Measurements from ENCODE around the gene EHMT1.

Gene EHMT1

DNA sequence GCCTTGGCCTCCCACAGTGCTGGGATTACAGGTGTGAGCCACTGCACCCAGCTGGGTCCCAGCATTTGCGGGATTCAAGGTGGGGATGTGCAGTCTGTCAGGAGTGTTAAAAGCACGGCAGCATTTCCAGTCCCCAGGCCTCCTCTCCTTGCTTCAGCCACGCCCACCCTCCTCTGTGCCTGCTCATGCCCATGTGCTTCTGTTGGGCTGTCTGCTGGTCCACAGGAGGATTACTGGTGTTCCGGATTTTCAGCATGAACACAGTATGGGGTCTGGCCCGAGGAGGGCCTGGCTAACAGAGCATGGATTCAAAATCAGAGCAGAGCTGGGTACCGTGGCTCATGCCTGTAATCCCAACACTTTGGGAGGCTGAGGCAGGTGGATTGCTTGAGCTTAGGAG is 7.9 kb upstream of the EHMT1 start:
- H3K36me3 ChIP-seq (replicated peaks) = peaks cover 2% of the 10 kb centered on the region
- no peak overlapping the region for H3K4me3 ChIP-seq (ENCODE audit: low read depth, low read length)
- in situ Hi-C loops (cut with HindIII; ENCODE audit: low pct_ligation_motif_present, low sequenced_read_pairs) = no loop called here
- no peak overlapping the region for H3K27ac ChIP-seq
- no peaks in the 10 kb centered on the region for H3K27me3 ChIP-seq (replicated peaks)
- TF ChIP-seq, protein P1, sequence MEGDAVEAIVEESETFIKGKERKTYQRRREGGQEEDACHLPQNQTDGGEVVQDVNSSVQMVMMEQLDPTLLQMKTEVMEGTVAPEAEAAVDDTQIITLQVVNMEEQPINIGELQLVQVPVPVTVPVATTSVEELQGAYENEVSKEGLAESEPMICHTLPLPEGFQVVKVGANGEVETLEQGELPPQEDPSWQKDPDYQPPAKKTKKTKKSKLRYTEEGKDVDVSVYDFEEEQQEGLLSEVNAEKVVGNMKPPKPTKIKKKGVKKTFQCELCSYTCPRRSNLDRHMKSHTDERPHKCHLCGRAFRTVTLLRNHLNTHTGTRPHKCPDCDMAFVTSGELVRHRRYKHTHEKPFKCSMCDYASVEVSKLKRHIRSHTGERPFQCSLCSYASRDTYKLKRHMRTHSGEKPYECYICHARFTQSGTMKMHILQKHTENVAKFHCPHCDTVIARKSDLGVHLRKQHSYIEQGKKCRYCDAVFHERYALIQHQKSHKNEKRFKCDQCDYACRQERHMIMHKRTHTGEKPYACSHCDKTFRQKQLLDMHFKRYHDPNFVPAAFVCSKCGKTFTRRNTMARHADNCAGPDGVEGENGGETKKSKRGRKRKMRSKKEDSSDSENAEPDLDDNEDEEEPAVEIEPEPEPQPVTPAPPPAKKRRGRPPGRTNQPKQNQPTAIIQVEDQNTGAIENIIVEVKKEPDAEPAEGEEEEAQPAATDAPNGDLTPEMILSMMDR (IDR thresholded peaks at IDR 0.05; ENCODE audit: low read depth, low read length, missing control alignments) = no peak
- no peak for DNase-seq

DNA sequence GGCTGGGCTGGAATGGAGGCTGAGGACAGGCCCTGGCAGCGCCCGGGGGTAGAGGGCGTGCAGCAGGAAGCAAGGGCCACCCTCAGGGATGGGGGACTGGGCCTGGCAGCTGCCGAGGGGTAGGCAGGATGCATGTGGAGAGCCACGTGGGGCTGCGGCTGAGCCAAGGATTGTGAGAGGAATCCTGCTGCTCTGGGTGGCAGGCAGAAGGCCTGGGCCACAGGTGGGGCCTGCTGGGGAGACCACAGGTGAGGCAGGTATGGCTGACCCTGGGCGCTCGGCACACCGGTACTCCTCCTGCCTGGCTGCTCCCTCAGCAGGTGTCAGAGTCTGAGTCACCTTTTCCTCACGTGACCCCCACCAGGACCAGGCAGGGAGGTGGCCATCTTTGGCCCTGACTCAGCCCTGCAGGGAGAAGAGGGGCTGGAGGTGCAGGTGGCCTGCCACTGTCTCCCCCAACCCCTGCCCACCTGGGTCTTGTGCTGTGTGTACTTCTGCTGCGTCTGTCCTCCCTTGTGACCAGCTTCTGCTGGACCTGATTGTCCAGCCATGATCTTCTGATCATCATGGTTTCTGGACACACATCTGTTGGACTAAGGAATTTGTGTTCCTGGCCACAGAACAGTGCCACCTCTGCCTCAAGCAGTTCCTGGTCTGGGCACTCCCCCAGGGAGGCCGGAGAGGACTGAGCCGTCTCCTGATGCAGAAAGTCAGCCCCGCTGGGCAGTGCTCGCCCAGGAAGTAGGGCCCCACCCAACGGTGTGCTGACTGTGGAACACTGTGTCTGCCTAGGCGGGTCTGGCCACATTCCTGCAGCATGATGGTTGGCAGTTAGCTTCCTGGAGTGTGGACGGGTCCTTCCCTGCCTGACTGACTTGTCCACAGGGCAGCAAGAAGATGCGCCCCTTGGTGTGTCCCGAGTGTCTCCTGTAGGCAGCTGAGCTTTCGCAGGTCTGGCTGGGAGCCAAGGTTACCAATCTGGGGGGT is 6.9 kb upstream of the EHMT1 start:
- H3K36me3 ChIP-seq (replicated peaks) = peaks cover 2% of the 10 kb centered on the region
- no peaks in the 10 kb centered on the region for H3K27me3 ChIP-seq (replicated peaks)
- TF ChIP-seq, protein P1 (IDR thresholded peaks at IDR 0.05; ENCODE audit: low read depth, low read length, missing control alignments) = no peak
- H3K4me3 ChIP-seq (ENCODE audit: low read depth, low read length) = no peak overlapping the region
- peak; percentile 63 for DNase-seq
- in situ Hi-C loops (cut with HindIII; ENCODE audit: low pct_ligation_motif_present, low sequenced_read_pairs) = no loop called here
- H3K27ac ChIP-seq = peak overlapping the region; percentile 7

DNA sequence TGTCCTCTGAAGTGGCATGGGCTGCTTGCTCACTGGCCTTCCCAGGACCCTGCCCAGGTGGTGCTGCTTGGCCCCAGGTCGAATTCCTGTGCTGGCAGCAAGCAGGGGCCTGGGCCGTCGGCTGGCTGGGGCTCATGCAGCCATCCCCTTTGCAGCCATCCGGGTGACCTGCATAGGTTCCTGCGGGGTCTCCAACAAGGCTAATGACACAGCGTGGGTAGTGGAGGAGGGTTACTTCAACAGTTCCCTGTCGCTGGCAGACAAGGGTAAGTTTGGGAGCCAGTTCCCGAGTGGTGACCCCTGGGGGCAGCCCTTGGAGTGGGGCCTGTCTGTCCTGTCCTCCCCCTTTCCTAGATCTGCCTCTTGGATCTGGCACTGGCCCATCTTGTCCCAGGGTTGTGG is 6.1 kb upstream of the EHMT1 start:
- TF ChIP-seq, protein P1 (IDR thresholded peaks at IDR 0.05; ENCODE audit: low read depth, low read length, missing control alignments) = no peak
- H3K27me3 ChIP-seq (replicated peaks) = no peaks in the 10 kb centered on the region
- no peak overlapping the region for H3K4me3 ChIP-seq (ENCODE audit: low read depth, low read length)
- DNase-seq = no peak
- in situ Hi-C loops (cut with HindIII; ENCODE audit: low pct_ligation_motif_present, low sequenced_read_pairs) = no loop called here
- peaks cover 2% of the 10 kb centered on the region for H3K36me3 ChIP-seq (replicated peaks)
- H3K27ac ChIP-seq = peak overlapping the region; percentile 7

DNA sequence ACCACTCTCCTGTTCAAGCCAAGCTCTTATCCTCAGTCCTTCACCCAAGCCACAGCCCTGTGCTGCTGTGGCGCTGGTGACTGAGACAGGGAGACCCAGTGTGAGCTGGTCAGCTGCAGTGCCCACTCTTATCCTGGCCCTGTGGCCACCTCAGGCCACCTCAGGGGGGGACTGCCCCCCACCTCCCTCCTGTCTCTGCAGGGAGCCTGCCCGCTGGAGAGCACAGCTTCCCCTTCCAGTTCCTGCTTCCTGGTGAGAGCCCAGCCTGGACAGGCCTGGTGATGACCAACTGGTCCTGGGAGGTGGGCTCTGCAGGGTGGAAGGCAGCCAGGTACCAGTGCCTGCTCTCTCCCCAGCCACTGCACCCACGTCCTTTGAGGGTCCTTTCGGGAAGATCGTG is 5.5 kb upstream of the EHMT1 start:
- TF ChIP-seq, protein P1 (IDR thresholded peaks at IDR 0.05; ENCODE audit: low read depth, low read length, missing control alignments) = no peak
- Histone ChIP-seq H3K27me3 (replicated peaks) (no peaks in the 10 kb centered on the region), H3K36me3 (replicated peaks) (peaks cover 2% of the 10 kb centered on the region), H3K27ac (no peak overlapping the region), H3K4me3 (ENCODE audit: low read depth, low read length) (no peak overlapping the region)
- DNase-seq = no peak
- in situ Hi-C loops (cut with HindIII; ENCODE audit: low pct_ligation_motif_present, low sequenced_read_pairs) = no loop called here

DNA sequence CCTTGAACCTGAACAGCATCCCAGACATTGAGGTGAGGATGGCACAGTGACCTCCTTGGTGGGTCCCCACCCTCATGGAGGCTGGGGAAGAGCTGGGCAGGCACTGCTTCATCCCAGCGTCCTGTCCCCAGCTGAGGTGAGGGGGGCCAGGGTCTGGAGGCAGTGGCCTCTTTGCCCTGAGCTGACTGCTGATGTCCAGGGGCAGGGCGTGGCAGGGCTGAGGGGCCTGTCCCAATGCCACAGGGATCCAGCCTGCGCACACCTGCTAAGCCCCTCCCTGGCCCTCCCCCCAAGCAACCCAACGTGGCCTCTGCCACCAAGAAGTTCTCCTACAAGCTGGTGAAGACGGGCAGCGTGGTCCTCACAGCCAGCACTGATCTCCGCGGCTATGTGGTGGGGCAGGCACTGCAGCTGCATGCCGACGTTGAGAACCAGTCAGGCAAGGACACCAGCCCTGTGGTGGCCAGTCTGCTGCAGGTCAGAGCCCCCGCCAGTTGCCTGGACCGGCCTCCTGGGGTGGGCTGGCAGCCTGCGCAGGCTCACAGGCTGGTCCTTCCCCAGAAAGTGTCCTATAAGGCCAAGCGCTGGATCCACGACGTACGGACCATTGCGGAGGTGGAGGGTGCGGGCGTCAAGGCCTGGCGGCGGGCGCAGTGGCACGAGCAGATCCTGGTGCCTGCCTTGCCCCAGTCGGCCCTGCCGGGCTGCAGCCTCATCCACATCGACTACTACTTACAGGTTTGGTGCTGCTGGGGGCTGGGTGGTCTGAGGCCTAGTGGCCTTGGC is 4.9 kb upstream of the EHMT1 start:
- no peak overlapping the region for H3K4me3 ChIP-seq (ENCODE audit: low read depth, low read length)
- H3K36me3 ChIP-seq (replicated peaks) = peaks cover 2% of the 10 kb centered on the region
- no peak overlapping the region for H3K27ac ChIP-seq
- no peaks in the 10 kb centered on the region for H3K27me3 ChIP-seq (replicated peaks)
- DNase-seq = no peak
- TF ChIP-seq, protein P1 (IDR thresholded peaks at IDR 0.05; ENCODE audit: low read depth, low read length, missing control alignments) = no peak
- in situ Hi-C loops (cut with HindIII; ENCODE audit: low pct_ligation_motif_present, low sequenced_read_pairs) = no loop called here

Measured in brain microvascular endothelial cell (primary cell).